H9 (cell line): ENCODE measurements around the gene EPO. TPM values are rescaled to one million over a fixed set of nuclear protein-coding genes. Genes with fewer than 3 reads are reported as not detected.

Experiments used
- DNase-seq: peaks from one replicate; pipeline ENCODE4 v3.0.0-alpha.2; 2017
- H2AFZ ChIP-seq: one replicate; pipeline ENCODE4 v1.6.1; 2013; ENCODE audit warnings: mild to moderate bottlenecking, low read length, control low read depth, moderate library complexity
- H2AK5ac ChIP-seq: 2 replicates; pipeline ENCODE4 v1.6.1; 2013; ENCODE audit warnings: low read length, control low read depth, mixed read lengths; ENCODE audit not compliant: insufficient read length
- H2BK120ac ChIP-seq: one replicate; pipeline ENCODE4 v1.6.1; 2013; ENCODE audit warnings: low read depth, mild to moderate bottlenecking, low read length, control low read depth, inconsistent platforms; ENCODE audit not compliant: poor library complexity, severe bottlenecking
- H2BK12ac ChIP-seq: 2 replicates; pipeline ENCODE4 v1.6.1; 2013; ENCODE audit warnings: low read length, control low read depth, mixed read lengths, low read depth; ENCODE audit not compliant: insufficient read length
- H2BK15ac ChIP-seq: 2 replicates; pipeline ENCODE4 v1.6.1; 2013; ENCODE audit warnings: low read depth, low read length, control low read depth
- H2BK20ac ChIP-seq: one replicate; pipeline ENCODE4 v1.6.1; 2013; ENCODE audit warnings: low read depth, mild to moderate bottlenecking, low read length, control low read depth, inconsistent platforms; ENCODE audit not compliant: poor library complexity, severe bottlenecking
- H2BK5ac ChIP-seq: 2 replicates; pipeline ENCODE4 v1.6.1; 2013; ENCODE audit warnings: low read length, control low read depth, mixed read lengths; ENCODE audit not compliant: insufficient read length
- H3K14ac ChIP-seq: 2 replicates; pipeline ENCODE4 v1.6.1; 2013; ENCODE audit warnings: low read length, control low read depth; ENCODE audit not compliant: insufficient read depth
- H3K18ac ChIP-seq: 2 replicates; pipeline ENCODE4 v1.6.1; 2013; ENCODE audit warnings: low read depth, mild to moderate bottlenecking, mixed read lengths, low read length, control low read depth; ENCODE audit not compliant: insufficient read length
- H3K23ac ChIP-seq: 2 replicates; pipeline ENCODE4 v1.6.1; 2013; ENCODE audit warnings: low read length, control low read depth, mixed read lengths, low read depth; ENCODE audit not compliant: insufficient read length
- H3K23me2 ChIP-seq: 2 replicates; pipeline ENCODE4 v1.6.1; 2013; ENCODE audit warnings: low read depth, mild to moderate bottlenecking, mixed read lengths, low read length, control low read depth; ENCODE audit not compliant: insufficient read length, poor library complexity, severe bottlenecking
- H3K27ac ChIP-seq: 2 replicates; pipeline ENCODE4 v1.5.1; 2013; ENCODE audit warnings: low read length, control low read depth, mixed read lengths, low read depth; ENCODE audit not compliant: insufficient read length
- H3K27me3 ChIP-seq: 2 replicates; pipeline ENCODE4 v1.6.1; 2013; ENCODE audit warnings: low read length, control low read depth, inconsistent platforms; ENCODE audit not compliant: insufficient read depth
- H3K4ac ChIP-seq: 2 replicates; pipeline ENCODE4 v1.6.1; 2013; ENCODE audit warnings: low read depth, mild to moderate bottlenecking, control low read depth, inconsistent platforms, low read length, moderate library complexity
- H3K4me1 ChIP-seq: 2 replicates; pipeline ENCODE4 v1.6.1; 2013; ENCODE audit warnings: low read length, control low read depth, inconsistent platforms; ENCODE audit not compliant: insufficient read depth
- H3K4me2 ChIP-seq: 2 replicates; pipeline ENCODE4 v1.6.1; 2013; ENCODE audit warnings: low read length, control low read depth, mixed read lengths; ENCODE audit not compliant: insufficient read length, insufficient read depth
- H3K56ac ChIP-seq: 2 replicates; pipeline ENCODE4 v1.6.1; 2013; ENCODE audit warnings: low read depth, mild to moderate bottlenecking, mixed read lengths, low read length, control low read depth; ENCODE audit not compliant: insufficient read length
- H3K79me1 ChIP-seq: 2 replicates; pipeline ENCODE4 v1.6.1; 2013; ENCODE audit warnings: low read depth, mild to moderate bottlenecking, moderate library complexity, low read length, control low read depth, inconsistent platforms; ENCODE audit not compliant: insufficient read depth, poor library complexity, severe bottlenecking
- H3K79me2 ChIP-seq: 2 replicates; pipeline ENCODE4 v1.6.1; 2013; ENCODE audit warnings: low read length, control low read depth, inconsistent platforms; ENCODE audit not compliant: insufficient read depth
- H3K9ac ChIP-seq: 2 replicates; pipeline ENCODE4 v1.6.1; 2013; ENCODE audit warnings: low read length, control low read depth, mixed read lengths; ENCODE audit not compliant: insufficient read length; ENCODE audit errors: extremely low read depth
- H3K9me3 ChIP-seq: one replicate; pipeline ENCODE4 v1.6.1; 2013; ENCODE audit warnings: low read depth, low read length, inconsistent platforms; ENCODE audit not compliant: control insufficient read depth
- H3T11ph ChIP-seq: one replicate; pipeline ENCODE4 v1.6.1; 2013; ENCODE audit warnings: mild to moderate bottlenecking, low read length, control low read depth, inconsistent platforms
- H4K20me1 ChIP-seq: one replicate; pipeline ENCODE4 v1.6.1; 2013; ENCODE audit not compliant: control insufficient read depth, insufficient read length, insufficient read depth
- H4K5ac ChIP-seq: 2 replicates; pipeline ENCODE4 v1.6.1; 2013; ENCODE audit warnings: low read depth, mild to moderate bottlenecking, mixed read lengths, low read length, control low read depth; ENCODE audit not compliant: insufficient read length
- H4K8ac ChIP-seq: replicated peaks from 2 replicates; pipeline ENCODE4 v1.6.1; 2013; ENCODE audit warnings: low read length, control low read depth, mixed read lengths, low read depth; ENCODE audit not compliant: insufficient read length
- H4K91ac ChIP-seq: 2 replicates; pipeline ENCODE4 v1.6.1; 2013; ENCODE audit warnings: low read depth, mild to moderate bottlenecking, moderate library complexity, mixed read lengths, low read length, control low read depth; ENCODE audit not compliant: insufficient read length
- H3K27ac Mint-ChIP-seq, 3 experiments: 2 replicates in 2 of 3; 3 replicates in 1 of 3; pipeline ENCODE4 v1.8.0; 2020 to 2021; ENCODE audit warnings: mixed read lengths in 3 of 3, mild to moderate bottlenecking in 1 of 3, moderate library complexity in 1 of 3
- H3K27me3 Mint-ChIP-seq: 2 replicates; pipeline ENCODE4 v1.8.0; 2021; ENCODE audit warnings: low read depth, mild to moderate bottlenecking, moderate library complexity, mixed read lengths
- H3K36me3 Mint-ChIP-seq, 3 experiments: 2 replicates in 2 of 3; 3 replicates in 1 of 3; pipeline ENCODE4 v1.8.0; 2020 to 2021; ENCODE audit warnings: low read depth in 3 of 3, mixed read lengths in 3 of 3; ENCODE audit not compliant: insufficient read depth in 1 of 3
- H3K4me1 Mint-ChIP-seq, 2 experiments: 2 replicates each; pipeline ENCODE4 v1.8.0; 2020; ENCODE audit warnings: mixed read lengths in 2 of 2
- H3K4me3 Mint-ChIP-seq, 2 experiments: 2 replicates in 1 of 2; 3 replicates in 1 of 2; pipeline ENCODE4 v1.8.0; 2020 to 2021; ENCODE audit warnings: mild to moderate bottlenecking in 2 of 2, mixed read lengths in 2 of 2, moderate library complexity in 1 of 2
- H3K9me3 Mint-ChIP-seq, 2 experiments: 2 replicates in 1 of 2; 3 replicates in 1 of 2; pipeline ENCODE4 v1.8.0; 2020; ENCODE audit warnings: mild to moderate bottlenecking in 2 of 2, mixed read lengths in 2 of 2, moderate library complexity in 1 of 2
- CTCF ChIP-seq: fragments of 200-600 bp; sonication (generic); conservative IDR thresholded peaks from 3 replicates; pipeline ENCODE4 v1.8.0; 2021; ENCODE audit warnings: antibody characterized with exemption, mild to moderate bottlenecking
- WGBS: extraction: QIAGEN DNeasy Blood & Tissue Kit; methylation state at CpG from one replicate; pipeline ENCODE4 v1.1.7; 2013; ENCODE audit warnings: missing lambda C conversion rate, low lambda C conversion rate, mixed read lengths; ENCODE audit not compliant: insufficient read length; ENCODE audit errors: extremely low coverage; 5-methylcytosine and 5-hydroxymethylcytosine counted together
- total RNA-seq: library from RNA; stranded (reverse); gene quantifications from 2 replicates; pipeline ENCODE4 v1.2.1, GENCODE V29; 2021

The EPO gene
- total RNA-seq, 1 experiment from 2014 or later = 0.44 TPM

GRCh38 chr7:100673942-100674410 is 46.3 kb upstream of the EPO start:
- TF ChIP-seq CTCF = no peak
- Histone ChIP-seq H2AFZ (no peak overlapping the region), H3K79me2 (no peaks in the 10 kb centered on the region), H2BK120ac (no peak overlapping the region), H3K79me1 (no peaks in the 10 kb centered on the region), H3K27ac (no peak overlapping the region), H3T11ph (no peak overlapping the region), H2BK12ac (no peak overlapping the region), H2BK5ac (no peak overlapping the region), H3K4ac (no peak overlapping the region), H4K8ac (no peak overlapping the region), H2AK5ac (no peak overlapping the region), H3K4me1 (no peaks in the 10 kb centered on the region), H3K9ac (peak overlapping the region; percentile 30), H3K14ac (no peak overlapping the region), H2BK15ac (no peak overlapping the region), H3K23ac (no peak overlapping the region), H3K9me3 (no peaks in the 10 kb centered on the region), H3K4me2 (peak overlapping the region; percentile 75), H3K27me3 (no peaks in the 10 kb centered on the region), H3K56ac (no peak overlapping the region), H3K18ac (no peak overlapping the region), H3K23me2 (peaks cover 20% of the 10 kb centered on the region), H4K5ac (no peak overlapping the region), H4K20me1 (no peaks in the 10 kb centered on the region), H2BK20ac (no peak overlapping the region), H4K91ac (no peak overlapping the region)
- H3K36me3 Mint-ChIP-seq = peaks cover 10 to 19% (median 18%) of the 10 kb centered on the region in 3 experiments; a peak in 6 of 7 replicates
- no peaks in the 10 kb centered on the region for H3K9me3 Mint-ChIP-seq
- peaks cover 35% of the 10 kb centered on the region for H3K27me3 Mint-ChIP-seq
- peak overlapping the region; percentile 83 to 92 for H3K4me3 Mint-ChIP-seq
- peak overlapping the region in 2 of 3 experiments; percentile 49 to 90; a peak in 2 of 7 replicates for H3K27ac Mint-ChIP-seq
- WGBS = no CpG with 5 or more reads among the region's 34 CpGs
- DNase-seq = no peak
- peaks cover 4 to 7% of the 10 kb centered on the region in 2 experiments; a peak in 3 of 4 replicates for H3K4me1 Mint-ChIP-seq
